Right lobe of liver (tissue), 6 donors: ENCODE results near the gene SCTR. TPM values are rescaled to one million over a fixed set of nuclear protein-coding genes. Genes with fewer than 3 reads are reported as not detected.

Experiments used
- ATAC-seq, 4 donors: fragments of 200-7000 bp; cut with Tn5 transposase; one replicate each; pipeline ENCODE4 v1.9.1; 2020; ENCODE audit warnings: mild to moderate bottlenecking in 4 of 4, moderate library complexity in 4 of 4
- DNase-seq, 3 donors: peaks; one replicate each; pipeline ENCODE4 v3.0.0-alpha.2; 2020
- H3K27ac ChIP-seq, 3 donors: fragments of 200-600 bp; one replicate each; pipeline ENCODE4 v1.8.0; 2022
- H3K27me3 ChIP-seq, 2 donors: fragments of 200-600 bp; one replicate each; pipeline ENCODE4 v1.8.0; 2022
- H3K36me3 ChIP-seq, 4 donors: fragments of 200-600 bp; sonication (generic) in 1 of 4; one replicate each; pipeline versions ENCODE4 v1.5.1 to v1.8.0; 2017 to 2022; ENCODE audit warnings: control low read depth in 1 of 4
- H3K4me1 ChIP-seq, 4 donors: fragments of 200-600 bp; sonication (generic) in 1 of 4; one replicate each; pipeline versions ENCODE4 v1.5.1 to v1.8.0; 2017 to 2022; ENCODE audit warnings: control low read depth in 1 of 4
- H3K4me3 ChIP-seq, 3 donors: fragments of 200-600 bp; one replicate each; pipeline ENCODE4 v1.8.0; 2022
- H3K9me3 ChIP-seq, 4 donors: fragments of 200-600 bp; sonication (generic) in 1 of 4; one replicate each; pipeline versions ENCODE4 v1.5.1 to v1.8.0; 2017 to 2022; ENCODE audit warnings: control low read depth in 1 of 4
- POLR2A ChIP-seq: fragments of 450-650 bp; IDR thresholded peaks from one replicate; pipeline ENCODE4 v1.6.1; 2017; ENCODE audit warnings: antibody characterized with exemption, mild to moderate bottlenecking
- WGBS: methylation state at CpG from one replicate; pipeline ENCODE4 v1.1.6; 2018; ENCODE audit warnings: low coverage, low lambda C conversion rate; ENCODE audit not compliant: insufficient coverage; ENCODE audit errors: missing lambda C conversion rate; 5-methylcytosine and 5-hydroxymethylcytosine counted together
- intact Hi-C, 2 donors: fragments of 100-400 bp; cut with DNase I; formaldehyde crosslinking; loops; one replicate each; pipeline versions ENCODE4 v1.11.2 to v1.14.1; 2022
- total RNA-seq, 6 experiments: library from RNA; depleted of rRNA in 2 of 6; stranded (reverse); fragments of >200 nt in 2 of 6; fragmentation: NEBNext Ultra II Directional in 3 of 6; extraction: Animal tissue kit (Norgen Biotek cat#: 25700) in 3 of 6; gene quantifications; one replicate each; pipeline versions ENCODE4 v1.1.0 to v1.2.4, GENCODE V29; 2016 to 2023
- TF ChIP-seq, protein P1 (sequence below), 4 donors: fragments of 200-600 bp in 3 of 4; fragments of 450-650 bp in 1 of 4; IDR thresholded peaks; one replicate each; pipeline versions ENCODE4 v1.5.1 to v1.8.0; 2016 to 2022; ENCODE audit warnings: antibody characterized with exemption in 4 of 4, mild to moderate bottlenecking in 2 of 4
- donor health status: DM: no; HTN: yes; CAD: no.
- donor health status: DM: no; HTN: no; CAD: no.
- donor health status: DM: no; HTN: no; CAD: no.
- donor health status: DM: no; HTN: yes; CAD: no.
- donor health status: DM: no; HTN: yes; CAD: no.

The SCTR gene
- total RNA-seq, 6 experiments from 2014 or later = 0.12 to 0.38 (median 0.35) TPM; not detected in 2

DNA sequence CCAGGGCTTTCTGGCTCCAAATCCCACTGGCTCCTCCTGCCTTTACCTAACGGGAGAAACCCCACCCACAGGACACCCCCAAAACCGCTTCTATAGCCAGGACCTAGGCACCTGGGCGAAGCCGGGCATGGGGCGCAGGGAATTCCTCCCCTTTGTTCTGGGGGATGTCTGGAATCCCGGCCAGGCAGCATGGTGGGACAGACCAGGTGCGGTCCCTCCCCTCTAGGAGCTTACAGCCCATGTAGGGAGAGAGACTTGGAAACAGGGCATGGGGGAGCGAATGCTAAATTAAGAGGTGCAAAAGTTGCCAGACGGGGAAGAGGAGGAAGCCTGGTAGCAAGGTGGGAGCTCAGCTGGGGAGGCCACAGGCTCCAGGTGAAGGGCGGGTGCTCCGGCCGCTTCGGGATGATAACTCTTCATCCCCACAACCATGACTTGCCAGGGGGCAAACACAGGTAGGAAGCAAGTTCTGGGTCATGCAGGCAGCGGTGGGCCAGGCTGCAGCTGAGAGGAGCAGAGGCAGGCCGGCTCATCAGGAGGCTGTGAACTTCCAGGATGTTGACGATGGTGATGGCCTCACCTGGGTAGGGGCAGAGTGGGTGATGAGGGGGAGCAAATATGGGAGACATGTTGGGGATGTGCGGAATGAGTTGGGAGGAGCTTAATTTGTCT, 91.3 kb downstream of the SCTR start:
- peaks cover 0 to 10% (median under 1%) of the 10 kb centered on the region in 4 donors for H3K36me3 ChIP-seq
- TF ChIP-seq POLR2A = no peak
- TF ChIP-seq, protein P1, sequence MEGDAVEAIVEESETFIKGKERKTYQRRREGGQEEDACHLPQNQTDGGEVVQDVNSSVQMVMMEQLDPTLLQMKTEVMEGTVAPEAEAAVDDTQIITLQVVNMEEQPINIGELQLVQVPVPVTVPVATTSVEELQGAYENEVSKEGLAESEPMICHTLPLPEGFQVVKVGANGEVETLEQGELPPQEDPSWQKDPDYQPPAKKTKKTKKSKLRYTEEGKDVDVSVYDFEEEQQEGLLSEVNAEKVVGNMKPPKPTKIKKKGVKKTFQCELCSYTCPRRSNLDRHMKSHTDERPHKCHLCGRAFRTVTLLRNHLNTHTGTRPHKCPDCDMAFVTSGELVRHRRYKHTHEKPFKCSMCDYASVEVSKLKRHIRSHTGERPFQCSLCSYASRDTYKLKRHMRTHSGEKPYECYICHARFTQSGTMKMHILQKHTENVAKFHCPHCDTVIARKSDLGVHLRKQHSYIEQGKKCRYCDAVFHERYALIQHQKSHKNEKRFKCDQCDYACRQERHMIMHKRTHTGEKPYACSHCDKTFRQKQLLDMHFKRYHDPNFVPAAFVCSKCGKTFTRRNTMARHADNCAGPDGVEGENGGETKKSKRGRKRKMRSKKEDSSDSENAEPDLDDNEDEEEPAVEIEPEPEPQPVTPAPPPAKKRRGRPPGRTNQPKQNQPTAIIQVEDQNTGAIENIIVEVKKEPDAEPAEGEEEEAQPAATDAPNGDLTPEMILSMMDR (IDR thresholded peaks at IDR 0.05) = no peak
- DNase-seq (no peak), ATAC-seq (no peak)
- H3K27me3 ChIP-seq = no peaks in the 10 kb centered on the region
- peak overlapping the region; percentile 80 to 95 (median 92) for H3K4me3 ChIP-seq
- peaks cover 0 to 65% (median 29%) of the 10 kb centered on the region in 4 donors for H3K4me1 ChIP-seq
- intact Hi-C loops = no loop called here
- 44% methylated on average over 16 of the region's 17 CpGs for WGBS
- H3K27ac ChIP-seq = peak overlapping the region; percentile 96 to 98 (median 98)
- H3K9me3 ChIP-seq = no peaks in the 10 kb centered on the region

DNA sequence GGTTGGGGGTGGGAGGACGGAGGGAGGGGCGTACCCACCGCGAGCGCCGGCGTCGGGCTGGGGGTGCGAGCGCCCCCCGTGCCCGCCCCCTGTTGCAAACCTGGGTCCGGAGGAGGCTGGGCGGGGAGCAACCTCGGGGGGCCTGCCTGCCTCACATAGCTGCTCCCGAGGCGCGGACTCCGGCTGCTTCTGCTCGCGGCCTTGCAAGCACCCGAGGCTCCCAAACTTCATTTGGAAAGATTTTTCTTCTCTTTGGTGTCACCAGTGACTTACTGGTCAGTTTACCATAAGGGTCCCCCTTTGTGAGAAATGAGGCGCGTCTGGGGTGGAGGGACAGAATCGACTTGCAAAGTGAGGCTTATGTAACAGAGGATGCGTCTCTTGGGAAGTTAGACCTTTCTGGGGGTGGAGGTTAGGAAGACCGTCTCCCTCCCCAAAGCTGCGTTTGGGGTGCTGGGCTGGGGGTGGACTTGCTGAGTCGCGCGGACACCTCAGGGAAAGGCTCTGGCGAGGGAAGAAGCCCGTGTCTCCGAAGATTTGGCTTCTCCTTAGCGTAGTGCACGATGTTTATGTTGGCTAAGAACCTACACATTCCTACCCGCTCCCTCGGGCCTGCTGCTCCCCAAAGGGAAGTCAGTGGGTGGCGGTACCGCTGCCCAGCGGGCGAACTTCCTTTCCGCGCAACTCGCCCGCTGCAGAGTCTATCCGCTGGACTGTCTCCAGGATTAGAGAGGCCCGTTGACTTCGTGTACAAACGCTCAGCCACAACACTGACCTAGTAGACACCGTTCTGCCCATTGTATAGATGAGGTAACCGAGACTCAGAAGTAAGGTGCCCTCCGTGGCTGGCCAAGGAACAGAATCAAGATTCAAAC, 92.1 kb downstream of the SCTR start:
- peak overlapping the region; percentile 96 to 98 (median 98) for H3K27ac ChIP-seq
- TF ChIP-seq, protein P1 (IDR thresholded peaks at IDR 0.05) = no peak
- peak; percentile 53 for TF ChIP-seq POLR2A
- ATAC-seq (peak in 3 of 4 donors; percentile 19 to 47 (median 22)), DNase-seq (peak in 2 of 3 donors; percentile 59 to 70)
- H3K27me3 ChIP-seq = no peaks in the 10 kb centered on the region
- 5% methylated on average over 26 of the region's 53 CpGs for whole genome bisulfite sequencing
- H3K4me3 ChIP-seq = peak overlapping the region; percentile 80 to 95 (median 92)
- peaks cover 0 to 64% (median 29%) of the 10 kb centered on the region in 4 donors for H3K4me1 ChIP-seq
- intact Hi-C loops = no loop called here
- no peaks in the 10 kb centered on the region for H3K9me3 ChIP-seq
- peaks cover 0 to 2% (median 0%) of the 10 kb centered on the region in 4 donors for H3K36me3 ChIP-seq

DNA sequence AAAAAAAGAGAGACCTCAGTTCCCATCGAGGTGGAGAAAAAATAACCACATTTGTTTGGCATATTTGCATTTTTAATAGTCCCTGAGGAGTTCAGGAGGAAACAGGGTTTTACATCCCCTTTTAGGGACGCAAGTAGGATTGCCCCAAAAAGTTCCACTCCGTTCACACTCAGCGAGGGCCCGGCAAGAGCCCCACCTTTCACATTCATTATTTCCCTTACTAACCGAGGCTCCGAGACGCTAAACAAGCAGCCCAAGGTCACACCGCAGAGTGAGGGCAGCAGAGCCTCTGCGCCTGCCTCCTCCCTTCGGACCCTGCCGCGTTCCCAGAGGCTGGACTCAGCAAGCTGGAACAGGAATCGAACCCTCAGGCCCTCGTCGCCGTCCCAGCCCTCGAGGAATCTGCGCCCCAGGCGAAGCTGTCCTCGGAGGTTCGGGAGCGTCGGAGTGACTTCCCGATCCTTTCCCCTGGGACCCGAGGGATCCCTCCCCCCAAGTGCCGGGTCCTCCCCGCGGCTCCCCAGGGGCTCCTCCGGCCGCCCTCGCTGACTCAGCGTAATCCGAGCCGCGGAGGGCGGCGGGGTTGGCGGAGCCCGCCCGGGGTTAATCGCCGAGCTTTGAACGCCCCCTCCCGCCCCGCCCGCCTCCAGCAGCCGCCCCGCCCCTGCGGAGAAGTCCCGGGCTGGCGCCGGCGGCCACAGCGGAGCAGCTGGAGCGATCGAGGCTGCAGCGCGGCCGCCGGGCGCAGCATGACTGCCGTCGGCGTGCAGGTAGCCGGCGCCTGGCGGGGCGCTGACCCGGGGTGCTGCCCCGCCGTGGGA, 92.9 kb downstream of the SCTR start, which contains the start of gene TMEM37:
TMEM37 (plus strand) TSS at position 700 of the 821 bp plus-strand sequence; CDS start at position 750, 50 bp downstream.
- Histone ChIP-seq H3K36me3 (no peaks in the 10 kb centered on the region), H3K9me3 (no peaks in the 10 kb centered on the region), H3K4me1 (peaks cover 2 to 66% (median 31%) of the 10 kb centered on the region in 4 donors), H3K4me3 (peak within 1 kb of the TSS; percentile 80 to 95 (median 92)), H3K27me3 (no peaks in the 10 kb centered on the region), H3K27ac (peak within 1 kb of the TSS; percentile 96 to 98 (median 98))
- WGBS = 3% methylated on average over 29 of the region's 72 CpGs
- DNase-seq (peak; percentile 89 to 91 (median 89)), ATAC-seq (peak; percentile 70 to 80 (median 74))
- intact Hi-C loops = no loop called here
- TF ChIP-seq, protein P1 (IDR thresholded peaks at IDR 0.05) = no peak
- TF ChIP-seq POLR2A = peak; percentile 81

DNA sequence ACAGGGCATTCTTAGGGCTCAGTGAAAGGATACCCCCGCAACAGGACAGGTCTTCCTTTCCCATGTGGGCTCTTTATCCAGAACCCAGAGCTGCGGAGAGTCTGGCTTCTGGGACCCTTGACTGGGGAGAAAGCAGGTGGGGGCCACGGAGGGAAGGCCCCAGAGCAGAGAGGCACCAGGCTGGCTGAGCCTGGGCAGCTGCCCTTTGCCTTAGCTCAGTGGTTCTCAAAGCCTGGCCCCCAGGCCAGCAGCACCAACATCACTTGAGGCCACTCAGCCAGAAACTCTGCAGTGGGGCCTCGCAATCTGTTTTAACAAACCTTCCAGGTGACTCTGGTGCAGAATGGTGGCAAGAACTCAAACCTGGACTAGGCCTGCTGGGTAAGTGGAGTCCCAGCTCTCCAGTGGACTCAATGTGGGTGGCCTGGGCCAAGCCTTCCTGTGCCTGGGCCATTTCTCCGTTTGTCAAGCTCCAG, 94.2 kb downstream of the SCTR start:
- DNase-seq = no peak
- H3K9me3 ChIP-seq = no peaks in the 10 kb centered on the region

More for the DNA sequence above, 94.2 kb downstream of the SCTR start:
- WGBS = 86% methylated on average over 2 of the region's 5 CpGs
- intact Hi-C loops = no loop called here
- peak overlapping the region; percentile 96 to 98 (median 98) for H3K27ac ChIP-seq
- TF ChIP-seq POLR2A = no peak
- no peaks in the 10 kb centered on the region for H3K36me3 ChIP-seq
- peak overlapping the region in 2 of 3 donors; percentile 0 to 95 for H3K4me3 ChIP-seq
- peaks cover 2 to 63% (median 29%) of the 10 kb centered on the region in 4 donors for H3K4me1 ChIP-seq
- no peaks in the 10 kb centered on the region for H3K27me3 ChIP-seq
- no peak for ATAC-seq
